Esophagus muscularis mucosa (tissue), 4 donors: Measurements from ENCODE around the gene GET3. TPM values are rescaled to one million over a fixed set of nuclear protein-coding genes. Genes with fewer than 3 reads are reported as not detected.

Experiments used
- DNase-seq: peaks from one replicate; pipeline ENCODE4 v3.0.0-alpha.2; 2017; ENCODE audit errors: extremely low spot score
- H3K27ac ChIP-seq, 4 donors: fragments of 200-600 bp; sonication (generic); replicated peaks in 1 of 4; 1 replicate in 3 of 4; 2 replicates in 1 of 4; pipeline ENCODE4 v1.5.1; 2016 to 2019; ENCODE audit warnings: mild to moderate bottlenecking in 1 of 4
- H3K27me3 ChIP-seq, 4 donors: fragments of 200-600 bp; sonication (generic); one replicate each; pipeline versions ENCODE4 v1.5.1 to v1.6.0; 2016 to 2019
- H3K36me3 ChIP-seq, 4 donors: fragments of 200-600 bp; sonication (generic); one replicate each; pipeline ENCODE4 v1.5.1; 2016 to 2019
- H3K4me1 ChIP-seq, 4 donors: fragments of 200-600 bp; sonication (generic); one replicate each; pipeline ENCODE4 v1.5.1; 2016 to 2019
- H3K4me3 ChIP-seq, 4 donors: fragments of 200-600 bp; sonication (generic); 1 replicate in 2 of 4; 2 replicates in 2 of 4; pipeline ENCODE4 v1.5.1; 2016 to 2019; ENCODE audit warnings: mild to moderate bottlenecking in 4 of 4, moderate library complexity in 1 of 4
- H3K9me3 ChIP-seq, 4 donors: fragments of 200-600 bp; sonication (generic); 1 replicate in 3 of 4; 2 replicates in 1 of 4; pipeline ENCODE4 v1.5.1; 2016 to 2019
- EP300 ChIP-seq: sonication (generic); formaldehyde crosslinking; IDR thresholded peaks from one replicate; pipeline ENCODE4 v1.6.1; 2017; ENCODE audit warnings: antibody characterized with exemption
- POLR2A ChIP-seq: fragments of 450-650 bp; IDR thresholded peaks from one replicate; pipeline ENCODE4 v1.6.1; 2017; ENCODE audit warnings: antibody characterized with exemption, moderate library complexity, mild to moderate bottlenecking, low read depth
- POLR2AphosphoS5 ChIP-seq, 2 donors: sonication (generic); formaldehyde crosslinking; IDR thresholded peaks; one replicate each; pipeline ENCODE4 v1.6.1; 2017; ENCODE audit warnings: antibody characterized with exemption in 2 of 2
- WGBS: methylation state at CpG from one replicate; pipeline ENCODE4 v1.1.5; 2018; 5-methylcytosine and 5-hydroxymethylcytosine counted together
- intact Hi-C: fragments of 100-400 bp; cut with DNase I; formaldehyde crosslinking; loops from one replicate; pipeline ENCODE4 v1.15.1; 2023
- total RNA-seq, 4 donors: library from RNA; depleted of rRNA; stranded (reverse); fragments of >200 nt; gene quantifications; one replicate each; pipeline versions ENCODE4 v1.1.0 to v1.2.1, GENCODE V29; 2016
- TF ChIP-seq, protein P1 (sequence below), 3 experiments: fragments of 200-600 bp in 2 of 3; fragments of 450-650 bp in 1 of 3; sonication (generic) in 2 of 3; IDR thresholded peaks; one replicate each; pipeline ENCODE4 v1.5.1; 2017 to 2019; ENCODE audit warnings: antibody characterized with exemption in 3 of 3, mild to moderate bottlenecking in 2 of 3, moderate library complexity in 1 of 3

GET3 gene
- total RNA-seq, 4 donors from 2014 or later = 46.9 to 63.5 (median 51.3) TPM

DNA sequence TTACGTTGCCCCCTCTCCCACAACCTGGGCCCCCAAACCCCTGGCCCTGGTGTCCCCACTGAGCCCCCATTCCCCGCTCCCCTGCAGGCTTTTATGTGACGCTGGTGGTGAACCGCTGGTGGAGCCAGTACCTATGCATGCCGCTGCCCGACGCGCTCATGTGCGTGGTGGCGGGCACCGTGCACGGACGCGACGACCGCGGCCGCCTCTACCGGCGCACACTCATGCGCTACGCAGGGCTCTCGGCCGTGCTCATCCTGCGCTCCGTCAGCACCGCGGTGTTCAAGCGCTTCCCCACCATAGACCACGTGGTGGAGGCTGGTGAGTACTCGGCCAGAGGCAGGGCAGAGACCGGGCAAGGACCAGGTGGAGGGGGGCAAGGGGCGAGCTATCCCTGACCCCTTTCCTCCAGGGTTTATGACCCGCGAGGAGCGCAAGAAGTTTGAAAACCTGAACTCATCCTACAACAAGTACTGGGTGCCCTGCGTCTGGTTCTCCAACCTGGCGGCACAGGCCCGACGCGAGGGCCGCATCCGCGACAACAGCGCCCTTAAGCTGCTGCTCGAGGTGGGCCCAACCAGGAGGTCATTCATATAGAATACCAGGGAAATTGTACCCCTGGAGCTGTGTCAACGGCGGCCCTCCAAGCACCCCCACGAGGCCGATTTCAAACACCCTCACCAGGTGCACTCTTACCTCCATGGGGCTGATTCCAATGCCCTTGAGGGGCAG lies 17.3 kb downstream of the GET3 start:
- Histone ChIP-seq H3K4me1 (peaks cover 11 to 14% (median 13%) of the 10 kb centered on the region in 4 donors), H3K27me3 (peaks cover 0 to 40% (median 0%) of the 10 kb centered on the region in 4 donors), H3K27ac (no peak overlapping the region), H3K4me3 (no peak overlapping the region), H3K9me3 (no peaks in the 10 kb centered on the region), H3K36me3 (no peaks in the 10 kb centered on the region)
- DNase-seq = no peak
- TF ChIP-seq EP300 (no peak), POLR2AphosphoS5 (IDR thresholded peaks at IDR 0.05) (no peak)
- TF ChIP-seq, protein P1, sequence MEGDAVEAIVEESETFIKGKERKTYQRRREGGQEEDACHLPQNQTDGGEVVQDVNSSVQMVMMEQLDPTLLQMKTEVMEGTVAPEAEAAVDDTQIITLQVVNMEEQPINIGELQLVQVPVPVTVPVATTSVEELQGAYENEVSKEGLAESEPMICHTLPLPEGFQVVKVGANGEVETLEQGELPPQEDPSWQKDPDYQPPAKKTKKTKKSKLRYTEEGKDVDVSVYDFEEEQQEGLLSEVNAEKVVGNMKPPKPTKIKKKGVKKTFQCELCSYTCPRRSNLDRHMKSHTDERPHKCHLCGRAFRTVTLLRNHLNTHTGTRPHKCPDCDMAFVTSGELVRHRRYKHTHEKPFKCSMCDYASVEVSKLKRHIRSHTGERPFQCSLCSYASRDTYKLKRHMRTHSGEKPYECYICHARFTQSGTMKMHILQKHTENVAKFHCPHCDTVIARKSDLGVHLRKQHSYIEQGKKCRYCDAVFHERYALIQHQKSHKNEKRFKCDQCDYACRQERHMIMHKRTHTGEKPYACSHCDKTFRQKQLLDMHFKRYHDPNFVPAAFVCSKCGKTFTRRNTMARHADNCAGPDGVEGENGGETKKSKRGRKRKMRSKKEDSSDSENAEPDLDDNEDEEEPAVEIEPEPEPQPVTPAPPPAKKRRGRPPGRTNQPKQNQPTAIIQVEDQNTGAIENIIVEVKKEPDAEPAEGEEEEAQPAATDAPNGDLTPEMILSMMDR (IDR thresholded peaks at IDR 0.05) = no peak
- intact Hi-C loops = no loop called here
- WGBS = 77% methylated on average over 33 of the region's 50 CpGs

DNA sequence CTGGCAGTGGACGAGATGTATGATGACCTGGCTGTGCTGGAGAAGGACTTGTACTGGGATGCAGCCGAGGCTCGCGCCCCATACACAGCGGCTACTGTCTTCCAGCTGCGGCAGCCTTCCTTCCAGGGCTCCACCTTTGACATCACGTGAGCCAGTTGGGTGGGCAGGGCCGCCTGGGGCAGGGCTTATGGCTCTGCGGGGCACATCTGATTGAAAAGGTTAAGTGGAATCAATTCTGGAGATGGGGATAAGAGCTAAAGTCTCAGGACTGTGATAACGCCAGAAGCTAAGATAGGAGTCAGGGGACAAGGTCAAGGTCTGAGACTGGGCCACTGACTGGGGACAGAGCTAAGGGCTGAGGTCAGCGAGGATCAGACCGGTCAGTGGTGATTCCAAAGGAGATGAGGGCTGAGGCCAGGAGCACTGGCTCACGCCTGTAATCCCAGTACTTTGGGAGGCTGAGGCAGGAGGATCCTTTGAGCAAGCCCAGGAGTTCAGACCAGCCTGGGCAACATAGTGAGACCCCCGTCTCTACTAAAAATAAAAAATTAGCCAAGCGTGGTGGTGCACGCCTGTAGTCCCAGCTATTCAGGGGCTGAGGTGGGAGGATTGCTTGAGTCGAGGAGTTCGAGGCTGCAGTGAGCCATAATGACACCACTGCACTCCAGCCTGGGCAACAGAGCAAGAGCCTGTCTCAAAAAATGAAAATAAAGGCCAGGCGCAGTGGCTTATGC lies 19.0 kb downstream of the GET3 start:
- no peak overlapping the region for H3K4me3 ChIP-seq
- intact Hi-C loops = no loop called here

DNA sequence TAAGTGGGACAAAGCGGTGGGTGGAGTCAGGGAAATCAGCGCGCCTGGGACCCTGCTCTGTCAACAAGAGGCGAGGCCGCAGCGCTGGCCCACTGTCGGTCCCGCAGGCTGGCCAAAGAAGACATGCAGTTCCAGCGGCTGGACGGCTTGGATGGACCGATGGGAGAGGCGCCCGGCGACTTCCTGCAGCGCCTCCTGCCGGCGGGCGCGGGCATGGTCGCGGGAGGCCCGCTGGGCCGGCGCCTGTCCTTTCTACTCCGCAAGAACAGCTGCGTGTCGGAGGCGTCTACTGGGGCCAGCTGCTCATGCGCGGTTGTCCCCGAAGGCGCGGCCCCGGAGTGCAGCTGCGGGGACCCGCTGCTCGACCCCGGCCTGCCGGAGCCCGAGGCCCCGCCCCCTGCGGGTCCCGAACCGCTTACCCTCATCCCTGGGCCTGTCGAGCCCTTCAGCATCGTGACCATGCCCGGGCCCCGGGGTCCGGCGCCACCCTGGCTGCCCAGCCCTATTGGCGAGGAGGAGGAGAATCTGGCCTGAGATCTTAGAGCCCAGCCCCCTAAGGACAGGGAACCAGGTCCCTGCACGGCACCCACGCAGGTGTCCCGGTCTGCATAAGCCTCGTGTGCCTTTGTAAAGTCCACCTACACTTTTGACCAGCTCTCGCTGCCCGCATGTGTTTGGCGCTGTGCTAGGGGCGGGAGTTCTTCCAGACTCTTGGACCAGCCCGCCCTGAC lies 20.4 kb downstream of the GET3 start:
- Histone ChIP-seq H3K36me3 (peaks cover 0 to 3% (median 0%) of the 10 kb centered on the region in 4 donors), H3K4me1 (peaks cover 11 to 13% (median 12%) of the 10 kb centered on the region in 4 donors), H3K4me3 (peak overlapping the region; percentile 43 to 59 (median 46)), H3K27me3 (peaks cover 0 to 14% (median 0%) of the 10 kb centered on the region in 4 donors), H3K9me3 (no peaks in the 10 kb centered on the region), H3K27ac (peak overlapping the region in 3 of 4 donors; percentile 44 to 69 (median 62))
- 10% methylated on average over 39 of the region's 60 CpGs for WGBS
- no peak for DNase-seq
- intact Hi-C loops = no loop called here
- TF ChIP-seq POLR2A = no peak
- TF ChIP-seq POLR2AphosphoS5 (IDR thresholded peaks at IDR 0.05) = peak; percentile 21 to 51
- TF ChIP-seq, protein P1 (IDR thresholded peaks at IDR 0.05) = peak; percentile 91 to 98 (median 95)
- no peak for TF ChIP-seq EP300

More for the DNA sequence above, 19.0 kb downstream of the GET3 start:
- DNase-seq = no peak
- TF ChIP-seq, protein P1 (IDR thresholded peaks at IDR 0.05) = no peak
- TF ChIP-seq EP300 (no peak), POLR2A (no peak), POLR2AphosphoS5 (IDR thresholded peaks at IDR 0.05) (no peak)
- 89% methylated on average over 18 of the region's 19 CpGs for WGBS
- Histone ChIP-seq H3K27ac (no peak overlapping the region), H3K36me3 (no peaks in the 10 kb centered on the region), H3K4me1 (peaks cover 11 to 13% (median 12%) of the 10 kb centered on the region in 4 donors), H3K9me3 (no peaks in the 10 kb centered on the region), H3K27me3 (peaks cover 0 to 27% (median 0%) of the 10 kb centered on the region in 4 donors)

DNA sequence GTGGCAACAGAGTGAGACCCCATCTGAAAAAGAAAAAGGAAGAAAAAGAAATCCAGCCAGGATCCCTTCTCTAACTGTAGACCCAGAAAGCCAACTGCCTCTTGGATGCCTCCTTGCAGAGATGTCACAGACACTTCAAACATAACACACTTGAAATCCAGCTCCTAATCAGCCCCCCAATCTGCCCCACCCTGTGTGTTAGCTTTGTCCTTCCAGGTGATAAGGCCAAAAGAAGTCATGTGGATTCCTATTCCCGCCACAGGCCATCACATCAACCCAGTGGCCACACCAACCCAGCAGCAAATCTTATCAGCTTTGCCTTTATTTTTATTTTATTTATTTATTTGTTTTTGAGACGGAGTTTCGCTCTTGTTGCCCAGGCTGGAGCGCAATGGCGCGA lies 22.4 kb downstream of the GET3 start:
- intact Hi-C loops = loop anchor here (5.0 kb wide), 1 partner anchor 38 kb away; no protein-coding TSS in a partner anchor
- TF ChIP-seq POLR2A = no peak
- no peak for TF ChIP-seq EP300
- TF ChIP-seq POLR2AphosphoS5 (IDR thresholded peaks at IDR 0.05) = no peak
- TF ChIP-seq, protein P1 (IDR thresholded peaks at IDR 0.05) = no peak
- Histone ChIP-seq H3K27ac (no peak overlapping the region), H3K4me1 (peaks cover 11 to 13% (median 12%) of the 10 kb centered on the region in 4 donors), H3K27me3 (no peaks in the 10 kb centered on the region), H3K4me3 (no peak overlapping the region), H3K9me3 (no peaks in the 10 kb centered on the region), H3K36me3 (peaks cover 4 to 21% (median 13%) of the 10 kb centered on the region in 4 donors)
- no peak for DNase-seq
- 93% methylated on average over 6 of the region's 6 CpGs for WGBS
